H9 (cell line): ENCODE measurements around the gene IFIT1B. TPM values are rescaled to one million over a fixed set of nuclear protein-coding genes. Genes with fewer than 3 reads are reported as not detected.

Experiments used
- DNase-seq: peaks from one replicate; pipeline ENCODE4 v3.0.0-alpha.2; 2017
- H2AFZ ChIP-seq: one replicate; pipeline ENCODE4 v1.6.1; 2013; ENCODE audit warnings: mild to moderate bottlenecking, low read length, control low read depth, moderate library complexity
- H2AK5ac ChIP-seq: 2 replicates; pipeline ENCODE4 v1.6.1; 2013; ENCODE audit warnings: low read length, control low read depth, mixed read lengths; ENCODE audit not compliant: insufficient read length
- H2BK120ac ChIP-seq: one replicate; pipeline ENCODE4 v1.6.1; 2013; ENCODE audit warnings: low read depth, mild to moderate bottlenecking, low read length, control low read depth, inconsistent platforms; ENCODE audit not compliant: poor library complexity, severe bottlenecking
- H2BK12ac ChIP-seq: 2 replicates; pipeline ENCODE4 v1.6.1; 2013; ENCODE audit warnings: low read length, control low read depth, mixed read lengths, low read depth; ENCODE audit not compliant: insufficient read length
- H2BK15ac ChIP-seq: 2 replicates; pipeline ENCODE4 v1.6.1; 2013; ENCODE audit warnings: low read depth, low read length, control low read depth
- H2BK20ac ChIP-seq: one replicate; pipeline ENCODE4 v1.6.1; 2013; ENCODE audit warnings: low read depth, mild to moderate bottlenecking, low read length, control low read depth, inconsistent platforms; ENCODE audit not compliant: poor library complexity, severe bottlenecking
- H2BK5ac ChIP-seq: 2 replicates; pipeline ENCODE4 v1.6.1; 2013; ENCODE audit warnings: low read length, control low read depth, mixed read lengths; ENCODE audit not compliant: insufficient read length
- H3K14ac ChIP-seq: 2 replicates; pipeline ENCODE4 v1.6.1; 2013; ENCODE audit warnings: low read length, control low read depth; ENCODE audit not compliant: insufficient read depth
- H3K18ac ChIP-seq: 2 replicates; pipeline ENCODE4 v1.6.1; 2013; ENCODE audit warnings: low read depth, mild to moderate bottlenecking, mixed read lengths, low read length, control low read depth; ENCODE audit not compliant: insufficient read length
- H3K23ac ChIP-seq: 2 replicates; pipeline ENCODE4 v1.6.1; 2013; ENCODE audit warnings: low read length, control low read depth, mixed read lengths, low read depth; ENCODE audit not compliant: insufficient read length
- H3K23me2 ChIP-seq: 2 replicates; pipeline ENCODE4 v1.6.1; 2013; ENCODE audit warnings: low read depth, mild to moderate bottlenecking, mixed read lengths, low read length, control low read depth; ENCODE audit not compliant: insufficient read length, poor library complexity, severe bottlenecking
- H3K27ac ChIP-seq: 2 replicates; pipeline ENCODE4 v1.5.1; 2013; ENCODE audit warnings: low read length, control low read depth, mixed read lengths, low read depth; ENCODE audit not compliant: insufficient read length
- H3K27me3 ChIP-seq: 2 replicates; pipeline ENCODE4 v1.6.1; 2013; ENCODE audit warnings: low read length, control low read depth, inconsistent platforms; ENCODE audit not compliant: insufficient read depth
- H3K4ac ChIP-seq: 2 replicates; pipeline ENCODE4 v1.6.1; 2013; ENCODE audit warnings: low read depth, mild to moderate bottlenecking, control low read depth, inconsistent platforms, low read length, moderate library complexity
- H3K4me1 ChIP-seq: 2 replicates; pipeline ENCODE4 v1.6.1; 2013; ENCODE audit warnings: low read length, control low read depth, inconsistent platforms; ENCODE audit not compliant: insufficient read depth
- H3K4me2 ChIP-seq: 2 replicates; pipeline ENCODE4 v1.6.1; 2013; ENCODE audit warnings: low read length, control low read depth, mixed read lengths; ENCODE audit not compliant: insufficient read length, insufficient read depth
- H3K56ac ChIP-seq: 2 replicates; pipeline ENCODE4 v1.6.1; 2013; ENCODE audit warnings: low read depth, mild to moderate bottlenecking, mixed read lengths, low read length, control low read depth; ENCODE audit not compliant: insufficient read length
- H3K79me1 ChIP-seq: 2 replicates; pipeline ENCODE4 v1.6.1; 2013; ENCODE audit warnings: low read depth, mild to moderate bottlenecking, moderate library complexity, low read length, control low read depth, inconsistent platforms; ENCODE audit not compliant: insufficient read depth, poor library complexity, severe bottlenecking
- H3K79me2 ChIP-seq: 2 replicates; pipeline ENCODE4 v1.6.1; 2013; ENCODE audit warnings: low read length, control low read depth, inconsistent platforms; ENCODE audit not compliant: insufficient read depth
- H3K9ac ChIP-seq: 2 replicates; pipeline ENCODE4 v1.6.1; 2013; ENCODE audit warnings: low read length, control low read depth, mixed read lengths; ENCODE audit not compliant: insufficient read length; ENCODE audit errors: extremely low read depth
- H3K9me3 ChIP-seq: one replicate; pipeline ENCODE4 v1.6.1; 2013; ENCODE audit warnings: low read depth, low read length, inconsistent platforms; ENCODE audit not compliant: control insufficient read depth
- H3T11ph ChIP-seq: one replicate; pipeline ENCODE4 v1.6.1; 2013; ENCODE audit warnings: mild to moderate bottlenecking, low read length, control low read depth, inconsistent platforms
- H4K20me1 ChIP-seq: one replicate; pipeline ENCODE4 v1.6.1; 2013; ENCODE audit not compliant: control insufficient read depth, insufficient read length, insufficient read depth
- H4K5ac ChIP-seq: 2 replicates; pipeline ENCODE4 v1.6.1; 2013; ENCODE audit warnings: low read depth, mild to moderate bottlenecking, mixed read lengths, low read length, control low read depth; ENCODE audit not compliant: insufficient read length
- H4K8ac ChIP-seq: replicated peaks from 2 replicates; pipeline ENCODE4 v1.6.1; 2013; ENCODE audit warnings: low read length, control low read depth, mixed read lengths, low read depth; ENCODE audit not compliant: insufficient read length
- H4K91ac ChIP-seq: 2 replicates; pipeline ENCODE4 v1.6.1; 2013; ENCODE audit warnings: low read depth, mild to moderate bottlenecking, moderate library complexity, mixed read lengths, low read length, control low read depth; ENCODE audit not compliant: insufficient read length
- H3K27ac Mint-ChIP-seq, 3 experiments: 2 replicates in 2 of 3; 3 replicates in 1 of 3; pipeline ENCODE4 v1.8.0; 2020 to 2021; ENCODE audit warnings: mixed read lengths in 3 of 3, mild to moderate bottlenecking in 1 of 3, moderate library complexity in 1 of 3
- H3K27me3 Mint-ChIP-seq: 2 replicates; pipeline ENCODE4 v1.8.0; 2021; ENCODE audit warnings: low read depth, mild to moderate bottlenecking, moderate library complexity, mixed read lengths
- H3K36me3 Mint-ChIP-seq, 3 experiments: 2 replicates in 2 of 3; 3 replicates in 1 of 3; pipeline ENCODE4 v1.8.0; 2020 to 2021; ENCODE audit warnings: low read depth in 3 of 3, mixed read lengths in 3 of 3; ENCODE audit not compliant: insufficient read depth in 1 of 3
- H3K4me1 Mint-ChIP-seq, 2 experiments: 2 replicates each; pipeline ENCODE4 v1.8.0; 2020; ENCODE audit warnings: mixed read lengths in 2 of 2
- H3K4me3 Mint-ChIP-seq, 2 experiments: 2 replicates in 1 of 2; 3 replicates in 1 of 2; pipeline ENCODE4 v1.8.0; 2020 to 2021; ENCODE audit warnings: mild to moderate bottlenecking in 2 of 2, mixed read lengths in 2 of 2, moderate library complexity in 1 of 2
- H3K9me3 Mint-ChIP-seq, 2 experiments: 2 replicates in 1 of 2; 3 replicates in 1 of 2; pipeline ENCODE4 v1.8.0; 2020; ENCODE audit warnings: mild to moderate bottlenecking in 2 of 2, mixed read lengths in 2 of 2, moderate library complexity in 1 of 2
- CTCF ChIP-seq: fragments of 200-600 bp; sonication (generic); conservative IDR thresholded peaks from 3 replicates; pipeline ENCODE4 v1.8.0; 2021; ENCODE audit warnings: antibody characterized with exemption, mild to moderate bottlenecking
- WGBS: extraction: QIAGEN DNeasy Blood & Tissue Kit; methylation state at CpG from one replicate; pipeline ENCODE4 v1.1.7; 2013; ENCODE audit warnings: missing lambda C conversion rate, low lambda C conversion rate, mixed read lengths; ENCODE audit not compliant: insufficient read length; ENCODE audit errors: extremely low coverage; 5-methylcytosine and 5-hydroxymethylcytosine counted together
- total RNA-seq: library from RNA; stranded (reverse); gene quantifications from 2 replicates; pipeline ENCODE4 v1.2.1, GENCODE V29; 2021

The IFIT1B gene
- total RNA-seq, 1 experiment from 2014 or later = not detected

DNA sequence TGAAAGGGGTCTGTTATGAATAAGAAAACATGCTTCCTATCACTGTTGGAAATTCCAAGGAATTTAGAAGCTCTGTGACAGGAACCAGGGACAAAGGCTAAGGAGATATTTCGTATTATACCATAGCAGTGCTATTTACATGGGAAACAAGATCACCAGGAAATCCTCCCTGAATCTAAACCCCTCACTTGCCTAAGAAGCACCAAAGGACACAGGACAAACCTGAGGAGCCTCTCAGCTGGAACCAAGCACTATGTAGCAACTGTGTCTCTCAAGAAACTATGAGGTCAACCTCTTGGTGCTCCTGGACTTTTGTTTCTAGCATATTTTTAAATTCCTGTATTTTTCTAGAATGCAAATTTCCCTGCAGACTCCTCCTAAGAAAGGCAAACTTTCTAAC lies 20.8 kb upstream of the IFIT1B start:
- DNase-seq = no peak
- no peaks in the 10 kb centered on the region for H3K23me2 ChIP-seq
- peaks cover 2 to 12% of the 10 kb centered on the region in 2 experiments; a peak in 3 of 5 replicates for H3K9me3 Mint-ChIP-seq
- no peak overlapping the region for H3K18ac ChIP-seq
- no peak overlapping the region for H3K4me2 ChIP-seq
- no CpG with 5 or more reads among the region's 1 CpG for WGBS
- H3K79me1 ChIP-seq = no peaks in the 10 kb centered on the region
- no peak overlapping the region for H3K4me3 Mint-ChIP-seq
- no peaks in the 10 kb centered on the region for H3K79me2 ChIP-seq
- H3K14ac ChIP-seq = no peak overlapping the region
- no peak overlapping the region for H2AFZ ChIP-seq
- no peak overlapping the region for H2BK15ac ChIP-seq
- H4K5ac ChIP-seq = no peak overlapping the region
- no peak overlapping the region for H2BK5ac ChIP-seq
- H4K8ac ChIP-seq = no peak overlapping the region
- H2BK12ac ChIP-seq = no peak overlapping the region
- no peak for TF ChIP-seq CTCF
- H3K4me1 Mint-ChIP-seq = peaks cover 10 to 16% of the 10 kb centered on the region in 2 experiments
- H3K56ac ChIP-seq = no peak overlapping the region
- H2BK120ac ChIP-seq = no peak overlapping the region
- H3K27ac ChIP-seq = no peak overlapping the region
- H3K36me3 Mint-ChIP-seq = peaks cover 0 to 10% (median 10%) of the 10 kb centered on the region in 3 experiments; a peak in 5 of 7 replicates
- H3K4ac ChIP-seq = no peak overlapping the region
- H2BK20ac ChIP-seq = no peak overlapping the region
- no peaks in the 10 kb centered on the region for H3K27me3 ChIP-seq
- H3K9me3 ChIP-seq = no peaks in the 10 kb centered on the region
- H4K20me1 ChIP-seq = no peaks in the 10 kb centered on the region
- peaks cover 3% of the 10 kb centered on the region; the same call in 1 of the 2 replicates for H3K4me1 ChIP-seq
- no peak overlapping the region for H3K9ac ChIP-seq
- no peak overlapping the region for H2AK5ac ChIP-seq
- no peaks in the 10 kb centered on the region for H3K27me3 Mint-ChIP-seq
- H4K91ac ChIP-seq = no peak overlapping the region
- no peak overlapping the region; a peak in 1 of 7 replicates for H3K27ac Mint-ChIP-seq
- no peak overlapping the region for H3K23ac ChIP-seq
- H3T11ph ChIP-seq = no peak overlapping the region
